ENCODE results near the gene ARSB.

DNA sequence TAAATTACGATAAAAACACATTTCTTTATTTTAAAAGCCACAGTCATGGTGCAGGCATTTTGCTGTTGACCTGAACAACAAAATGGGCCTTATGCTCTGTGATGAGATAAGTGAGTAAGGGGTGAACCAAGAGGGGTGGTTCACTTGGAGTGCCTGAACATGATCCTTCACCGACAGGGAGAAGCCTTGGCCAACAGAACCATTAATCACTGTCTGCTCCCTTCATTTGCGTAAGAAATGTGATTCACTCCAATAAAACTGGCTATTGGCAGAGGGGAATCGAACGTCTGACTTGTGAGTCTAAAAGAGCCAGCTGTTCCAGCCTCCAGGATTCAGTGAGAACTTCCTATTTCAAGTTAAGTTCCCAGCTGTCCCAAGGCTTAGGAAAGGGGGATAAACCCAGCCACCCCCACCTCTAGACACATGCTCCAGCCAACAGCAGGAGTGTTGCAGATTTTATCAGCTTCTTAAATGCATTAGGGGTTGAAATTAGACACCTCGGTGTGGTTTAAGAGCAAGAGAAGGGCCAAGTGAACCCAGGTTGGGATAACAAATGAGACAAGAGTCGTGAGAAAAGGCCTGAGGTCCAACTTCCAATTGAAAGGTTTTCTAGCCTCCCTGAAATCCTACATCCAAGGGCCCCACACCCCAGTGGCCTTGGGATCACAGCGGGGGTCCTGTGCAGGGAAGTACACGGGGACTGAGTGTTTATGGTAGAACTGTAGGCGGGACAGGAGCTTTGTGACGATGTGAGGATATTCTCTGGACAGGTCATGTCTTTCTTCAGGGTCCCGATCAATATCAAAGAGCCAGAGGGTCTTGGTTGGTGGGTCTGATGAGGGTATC is 205.1 kb downstream of the ARSB start:
- TF ChIP-seq EZH2phosphoT487 (IDR thresholded peaks at IDR 0.05; ENCODE audit: borderline replicate concordance, low read length), result no peak
- TF ChIP-seq, protein P1, sequence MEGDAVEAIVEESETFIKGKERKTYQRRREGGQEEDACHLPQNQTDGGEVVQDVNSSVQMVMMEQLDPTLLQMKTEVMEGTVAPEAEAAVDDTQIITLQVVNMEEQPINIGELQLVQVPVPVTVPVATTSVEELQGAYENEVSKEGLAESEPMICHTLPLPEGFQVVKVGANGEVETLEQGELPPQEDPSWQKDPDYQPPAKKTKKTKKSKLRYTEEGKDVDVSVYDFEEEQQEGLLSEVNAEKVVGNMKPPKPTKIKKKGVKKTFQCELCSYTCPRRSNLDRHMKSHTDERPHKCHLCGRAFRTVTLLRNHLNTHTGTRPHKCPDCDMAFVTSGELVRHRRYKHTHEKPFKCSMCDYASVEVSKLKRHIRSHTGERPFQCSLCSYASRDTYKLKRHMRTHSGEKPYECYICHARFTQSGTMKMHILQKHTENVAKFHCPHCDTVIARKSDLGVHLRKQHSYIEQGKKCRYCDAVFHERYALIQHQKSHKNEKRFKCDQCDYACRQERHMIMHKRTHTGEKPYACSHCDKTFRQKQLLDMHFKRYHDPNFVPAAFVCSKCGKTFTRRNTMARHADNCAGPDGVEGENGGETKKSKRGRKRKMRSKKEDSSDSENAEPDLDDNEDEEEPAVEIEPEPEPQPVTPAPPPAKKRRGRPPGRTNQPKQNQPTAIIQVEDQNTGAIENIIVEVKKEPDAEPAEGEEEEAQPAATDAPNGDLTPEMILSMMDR (IDR thresholded peaks at IDR 0.05; ENCODE audit: low read depth, low read length, poor library complexity, severe bottlenecking), result no peak
